HG03060 (cell line): ENCODE measurements around the gene IL6.

ENCODE experiments used
- ATAC-seq: cut with Tn5 transposase; IDR thresholded peaks from one replicate; pipeline ENCODE4 v1.9.1; 2021; ENCODE audit warnings: low read depth, moderate number of reproducible peaks; ENCODE audit not compliant: unreplicated experiment

Gene IL6

GRCh38 chr7:22726345-22726906, 574 bp upstream of the IL6 start:
- peak; percentile 48 for ATAC-seq

DNA sequence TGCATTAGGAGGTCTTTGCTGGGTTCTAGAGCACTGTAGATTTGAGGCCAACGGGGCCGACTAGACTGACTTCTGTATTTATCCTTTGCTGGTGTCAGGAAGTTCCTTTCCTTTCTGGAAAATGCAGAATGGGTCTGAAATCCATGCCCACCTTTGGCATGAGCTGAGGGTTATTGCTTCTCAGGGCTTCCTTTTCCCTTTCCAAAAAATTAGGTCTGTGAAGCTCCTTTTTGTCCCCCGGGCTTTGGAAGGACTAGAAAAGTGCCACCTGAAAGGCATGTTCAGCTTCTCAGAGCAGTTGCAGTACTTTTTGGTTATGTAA, 675 bp downstream of the IL6 start:
- ATAC-seq: no peak

DNA sequence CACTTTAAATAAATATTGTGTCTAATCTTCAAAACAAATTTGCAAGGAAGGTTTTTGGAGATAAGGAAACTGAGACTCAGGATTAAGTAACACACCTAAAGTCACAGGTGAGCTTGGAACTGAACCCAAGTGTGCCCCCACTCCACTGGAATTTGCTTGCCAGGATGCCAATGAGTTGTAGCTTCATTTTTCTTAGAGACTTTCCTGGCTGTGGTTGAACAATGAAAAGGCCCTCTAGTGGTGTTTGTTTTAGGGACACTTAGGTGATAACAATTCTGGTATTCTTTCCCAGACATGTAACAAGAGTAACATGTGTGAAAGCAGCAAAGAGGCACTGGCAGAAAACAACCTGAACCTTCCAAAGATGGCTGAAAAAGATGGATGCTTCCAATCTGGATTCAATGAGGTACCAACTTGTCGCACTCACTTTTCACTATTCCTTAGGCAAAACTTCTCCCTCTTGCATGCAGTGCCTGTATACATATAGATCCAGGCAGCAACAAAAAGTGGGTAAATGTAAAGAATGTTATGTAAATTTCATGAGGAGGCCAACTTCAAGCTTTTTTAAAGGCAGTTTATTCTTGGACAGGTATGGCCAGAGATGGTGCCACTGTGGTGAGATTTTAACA, 1.5 kb downstream of the IL6 start:
- ATAC-seq: no peak

DNA sequence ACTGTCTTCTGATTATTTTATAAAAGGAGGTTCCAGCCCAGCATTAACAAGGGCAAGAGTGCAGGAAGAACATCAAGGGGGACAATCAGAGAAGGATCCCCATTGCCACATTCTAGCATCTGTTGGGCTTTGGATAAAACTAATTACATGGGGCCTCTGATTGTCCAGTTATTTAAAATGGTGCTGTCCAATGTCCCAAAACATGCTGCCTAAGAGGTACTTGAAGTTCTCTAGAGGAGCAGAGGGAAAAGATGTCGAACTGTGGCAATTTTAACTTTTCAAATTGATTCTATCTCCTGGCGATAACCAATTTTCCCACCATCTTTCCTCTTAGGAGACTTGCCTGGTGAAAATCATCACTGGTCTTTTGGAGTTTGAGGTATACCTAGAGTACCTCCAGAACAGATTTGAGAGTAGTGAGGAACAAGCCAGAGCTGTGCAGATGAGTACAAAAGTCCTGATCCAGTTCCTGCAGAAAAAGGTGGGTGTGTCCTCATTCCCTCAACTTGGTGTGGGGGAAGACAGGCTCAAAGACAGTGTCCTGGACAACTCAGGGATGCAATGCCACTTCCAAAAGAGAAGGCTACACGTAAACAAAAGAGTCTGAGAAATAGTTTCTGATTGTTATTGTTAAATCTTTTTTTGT, 2.3 kb downstream of the IL6 start:
- no peak for ATAC-seq

DNA sequence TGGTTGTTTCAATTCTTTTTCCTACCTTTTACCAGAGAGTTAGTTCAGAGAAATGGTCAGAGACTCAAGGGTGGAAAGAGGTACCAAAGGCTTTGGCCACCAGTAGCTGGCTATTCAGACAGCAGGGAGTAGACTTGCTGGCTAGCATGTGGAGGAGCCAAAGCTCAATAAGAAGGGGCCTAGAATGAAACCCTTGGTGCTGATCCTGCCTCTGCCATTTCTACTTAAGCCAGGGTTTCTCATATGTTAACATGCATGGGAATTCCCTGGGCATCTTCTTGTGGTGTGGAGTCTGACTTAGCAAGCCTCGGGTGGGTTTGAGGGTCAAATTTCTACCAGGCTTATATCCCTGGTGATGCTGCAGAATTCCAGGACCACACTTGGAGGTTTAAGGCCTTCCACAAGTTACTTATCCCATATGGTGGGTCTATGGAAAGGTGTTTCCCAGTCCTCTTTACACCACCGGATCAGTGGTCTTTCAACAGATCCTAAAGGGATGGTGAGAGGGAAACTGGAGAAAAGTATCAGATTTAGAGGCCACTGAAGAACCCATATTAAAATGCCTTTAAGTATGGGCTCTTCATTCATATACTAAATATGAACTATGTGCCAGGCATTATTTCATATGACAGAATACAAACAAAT, 3.2 kb downstream of the IL6 start:
- ATAC-seq: no peak

- ATAC-seq: no peak
These were observed 4.1 kb downstream of the IL6 start for GRCh38 chr7:22730921-22731654.

DNA sequence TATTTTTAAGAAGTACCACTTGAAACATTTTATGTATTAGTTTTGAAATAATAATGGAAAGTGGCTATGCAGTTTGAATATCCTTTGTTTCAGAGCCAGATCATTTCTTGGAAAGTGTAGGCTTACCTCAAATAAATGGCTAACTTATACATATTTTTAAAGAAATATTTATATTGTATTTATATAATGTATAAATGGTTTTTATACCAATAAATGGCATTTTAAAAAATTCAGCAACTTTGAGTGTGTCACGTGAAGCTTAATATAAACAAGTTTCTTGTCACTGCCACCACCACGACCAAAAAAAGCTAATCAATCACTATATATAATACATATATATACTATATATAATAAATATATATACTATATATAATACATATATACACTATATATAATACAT, 4.8 kb downstream of the IL6 start:
- ATAC-seq: no peak

DNA sequence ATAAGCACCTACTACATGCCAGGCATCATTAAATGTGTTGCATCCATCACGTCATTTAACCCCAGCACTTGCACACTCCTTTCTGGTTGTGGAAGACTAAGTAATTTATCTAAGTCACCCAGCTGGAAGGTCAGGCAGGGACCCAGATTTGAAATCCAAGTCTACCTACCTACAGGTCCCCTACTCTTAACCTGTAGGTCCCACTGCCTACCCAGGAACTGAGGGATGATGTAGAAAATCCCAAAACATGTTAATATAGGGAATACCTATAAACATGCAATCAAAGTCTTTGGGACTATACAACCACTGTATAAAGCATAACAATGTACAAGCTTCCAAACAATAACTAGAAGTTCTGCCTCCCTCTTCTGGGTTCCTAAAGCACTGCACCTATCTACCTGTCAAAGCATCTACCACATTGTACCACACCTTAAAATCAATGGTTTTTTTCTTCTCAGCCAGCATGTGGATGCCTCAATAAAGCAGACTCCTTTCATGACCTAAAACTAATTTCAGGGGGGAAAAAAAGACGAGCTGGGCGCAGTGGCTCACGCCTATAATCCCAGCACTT, 5.6 kb downstream of the IL6 start:
- no peak for ATAC-seq

GRCh38 chr7:22733761-22734160, 6.8 kb downstream of the IL6 start:
- no peak for ATAC-seq

DNA sequence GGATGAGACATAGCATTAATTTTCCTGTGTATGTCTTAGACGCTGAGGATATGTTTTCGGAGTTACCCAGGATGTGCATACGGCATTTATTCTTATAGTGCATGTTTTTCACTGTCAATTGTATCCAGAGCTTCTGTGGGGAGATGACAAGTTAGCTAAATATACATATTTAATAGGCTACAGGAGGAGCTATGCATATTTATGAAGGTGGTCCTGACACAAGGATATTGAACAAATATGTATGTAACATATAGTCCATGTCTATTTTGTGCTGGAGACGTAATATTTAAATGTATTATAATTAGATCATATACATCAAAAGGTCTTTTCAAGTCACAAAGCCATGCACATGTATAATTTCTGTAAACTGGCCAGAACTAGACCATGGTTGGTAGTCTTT, 16.0 kb downstream of the IL6 start:
- no peak for ATAC-seq

GRCh38 chr7:22751341-22751740, 24.3 kb downstream of the IL6 start:
- no peak for ATAC-seq

DNA sequence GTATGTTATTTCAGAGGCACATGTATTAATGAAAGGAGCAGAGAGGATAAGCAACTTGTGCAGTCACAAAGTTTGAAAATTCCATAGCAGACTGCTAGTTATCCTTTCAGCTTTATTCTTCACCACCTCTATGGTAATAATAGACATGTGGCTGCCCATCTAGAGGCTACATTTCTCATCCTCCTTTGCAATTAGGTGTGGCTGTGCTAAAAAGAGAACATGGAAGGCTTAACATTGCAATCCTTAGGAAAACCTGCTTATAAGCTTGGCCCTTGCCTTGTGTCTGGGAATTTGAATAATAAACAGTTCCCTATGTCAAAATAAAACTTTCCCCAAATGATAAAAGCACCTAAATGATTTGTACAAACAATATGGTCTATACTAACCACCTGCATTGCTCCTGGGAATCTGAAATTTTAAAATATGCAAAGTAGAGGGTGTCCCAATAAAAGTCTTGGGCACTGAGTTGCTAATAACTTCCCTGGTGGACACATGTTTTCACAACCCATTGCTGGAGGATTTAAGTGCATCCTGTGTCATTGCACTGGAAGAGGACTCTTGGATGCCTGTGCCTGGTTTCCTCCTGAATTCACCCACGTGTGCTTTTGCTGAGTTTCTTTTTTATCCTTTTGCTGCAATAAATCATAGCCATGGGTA, 30.5 kb downstream of the IL6 start:
- no peak for ATAC-seq

DNA sequence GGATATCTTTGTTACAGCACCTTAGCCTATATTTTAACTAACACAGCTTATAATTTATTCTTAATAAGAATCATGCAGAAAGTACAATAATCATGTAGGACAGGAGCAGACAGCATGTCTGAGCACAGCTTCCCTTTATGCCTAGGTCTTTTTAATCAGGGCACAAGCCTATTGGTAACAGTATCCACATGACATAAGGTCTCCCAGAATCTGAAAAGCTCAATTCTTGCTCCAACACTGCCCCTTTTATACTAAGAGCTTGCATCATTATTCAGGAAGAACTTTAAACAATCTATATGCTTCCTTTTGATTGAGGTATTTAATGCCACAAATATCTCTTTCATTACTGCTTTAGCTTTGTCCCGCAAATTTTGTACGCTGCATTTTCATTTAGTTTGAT, 31.6 kb downstream of the IL6 start:
- ATAC-seq: no peak

GRCh38 chr7:22759721-22760120, 32.7 kb downstream of the IL6 start:
- no peak for ATAC-seq

DNA sequence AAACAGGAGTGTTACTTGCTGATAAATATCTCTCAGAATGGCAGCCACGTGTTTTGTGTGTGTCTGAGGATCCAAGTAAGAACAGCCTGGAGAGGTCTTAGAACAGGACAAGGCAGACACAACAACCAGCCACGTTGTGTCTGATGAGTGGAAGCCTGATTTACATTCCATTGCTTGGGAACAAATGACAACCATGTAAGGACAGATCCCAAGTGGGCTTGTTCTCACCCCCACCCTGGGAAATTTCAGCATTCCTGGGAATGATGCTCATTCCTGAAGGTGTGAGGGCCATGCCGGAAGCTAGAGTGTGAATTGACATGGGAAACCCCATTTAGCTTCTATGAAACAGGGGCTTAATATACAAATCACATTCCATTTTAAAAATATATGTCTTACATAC, 35.9 kb downstream of the IL6 start:
- no peak for ATAC-seq

GRCh38 chr7:22765609-22766008, 38.6 kb downstream of the IL6 start:
- ATAC-seq: peak; percentile 84

DNA sequence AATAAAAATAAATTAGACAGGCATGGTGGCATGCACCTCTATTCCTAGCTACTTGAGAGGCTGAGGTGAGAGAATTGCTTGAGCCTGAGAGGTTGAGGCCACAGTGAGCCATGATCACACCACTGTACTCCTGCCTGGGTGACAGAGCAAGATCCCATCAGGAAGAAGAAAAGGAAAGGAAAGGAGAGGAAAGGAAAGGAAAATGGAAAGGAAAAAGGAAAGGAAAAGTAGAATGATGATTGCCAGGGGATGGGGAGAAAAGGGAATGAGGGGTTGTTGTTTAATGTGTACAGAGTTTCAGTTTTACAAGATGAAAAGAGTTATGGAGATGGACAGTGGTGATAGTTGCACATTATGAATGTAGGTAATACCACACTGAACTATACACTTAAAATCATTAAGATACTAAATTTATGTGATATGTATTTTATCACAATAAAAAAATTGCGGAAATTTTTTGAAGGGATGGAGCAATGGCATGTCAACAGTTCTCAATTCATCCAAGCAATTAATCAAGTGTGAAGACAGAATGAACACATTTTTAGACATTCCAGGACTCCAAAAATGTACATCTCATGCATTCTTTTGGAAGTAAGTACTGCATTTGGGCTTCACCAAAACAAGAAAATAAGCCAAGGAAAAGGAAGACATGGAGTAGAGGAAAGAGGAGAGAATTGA, 44.3 kb downstream of the IL6 start:
- ATAC-seq: no peak

- ATAC-seq: no peak
These were observed 44.9 kb downstream of the IL6 start for GRCh38 chr7:22771872-22772228.

DNA sequence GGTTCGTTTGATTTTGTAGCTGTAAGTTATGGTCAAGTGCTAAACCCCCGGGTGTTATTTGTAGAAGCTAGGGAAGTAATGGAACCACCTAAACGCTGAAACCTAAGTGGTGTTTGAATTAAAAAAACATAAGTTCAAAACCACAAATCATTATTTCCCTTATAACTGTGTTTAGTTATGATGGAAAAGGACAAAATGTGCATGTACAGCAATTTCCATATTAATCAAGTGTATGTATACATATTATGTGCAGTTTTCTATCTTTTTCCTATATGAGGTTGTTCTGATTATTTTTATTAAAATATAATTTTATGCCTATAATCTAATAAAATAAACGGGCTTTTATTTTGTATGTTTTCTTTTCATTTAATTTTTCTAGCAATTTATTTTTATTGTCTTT, 45.9 kb downstream of the IL6 start:
- ATAC-seq: no peak

DNA sequence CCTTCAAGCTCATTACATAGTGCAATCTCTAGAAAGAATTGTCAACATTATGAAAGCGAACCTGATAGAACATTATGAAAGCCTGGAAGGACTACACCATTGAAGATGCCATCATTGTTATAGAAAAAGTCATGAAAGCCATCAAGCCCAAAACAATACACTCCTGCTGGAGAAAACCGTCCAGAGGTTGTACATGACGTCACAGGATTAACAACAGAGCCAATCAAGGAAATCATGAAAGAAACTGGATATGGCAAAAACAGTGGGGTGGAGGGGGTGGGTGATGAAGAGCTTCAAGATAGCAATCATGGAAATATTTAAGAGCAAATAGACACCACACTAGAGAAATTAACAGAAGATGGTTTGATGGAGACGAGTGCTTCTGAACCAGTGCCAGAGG, 50.0 kb downstream of the IL6 start:
- ATAC-seq: no peak
